Naive B cell (primary cell): ENCODE data around the gene LRRC19. TPM values are rescaled to one million over a fixed set of nuclear protein-coding genes. Genes with fewer than 3 reads are reported as not detected.
A peak's percentile ranks its signal among the peaks of the same experiment; 100 is the strongest.

ENCODE experiments used
- ATAC-seq, 2 donors: fragments of 150-1000 bp; cut with Tn5 transposase; 2 replicates each; pipeline ENCODE4 v1.10.0; 2021; ENCODE audit warnings: low read depth in 2 of 2, mild to moderate bottlenecking in 2 of 2, moderate library complexity in 2 of 2
- DNase-seq: peaks from one replicate; pipeline ENCODE4 v3.0.0; 2022
- H3K27ac Mint-ChIP-seq, 6 donors: one replicate each; pipeline ENCODE4 v1.8.0; 2020 to 2022; ENCODE audit warnings: mild to moderate bottlenecking in 6 of 6, mixed read lengths in 6 of 6, moderate library complexity in 5 of 6, inconsistent platforms in 2 of 6
- H3K27me3 Mint-ChIP-seq, 3 donors: one replicate each; pipeline ENCODE4 v1.8.0; 2021 to 2022; ENCODE audit warnings: mixed read lengths in 3 of 3, mild to moderate bottlenecking in 1 of 3
- H3K36me3 Mint-ChIP-seq, 2 donors: one replicate each; pipeline ENCODE4 v1.8.0; 2020 to 2022; ENCODE audit warnings: mixed read lengths in 2 of 2, inconsistent platforms in 1 of 2, mild to moderate bottlenecking in 1 of 2
- H3K4me1 Mint-ChIP-seq, 3 donors: one replicate each; pipeline ENCODE4 v1.8.0; 2020 to 2022; ENCODE audit warnings: mixed read lengths in 3 of 3, inconsistent platforms in 1 of 3, mild to moderate bottlenecking in 1 of 3, moderate library complexity in 1 of 3
- H3K4me3 Mint-ChIP-seq, 8 donors: one replicate each; pipeline ENCODE4 v1.8.0; 2020 to 2022; ENCODE audit warnings: mild to moderate bottlenecking in 8 of 8, mixed read lengths in 8 of 8, moderate library complexity in 8 of 8, inconsistent platforms in 2 of 8
- H3K9me3 Mint-ChIP-seq, 7 donors: one replicate each; pipeline ENCODE4 v1.8.0; 2020 to 2022; ENCODE audit warnings: mixed read lengths in 7 of 7, mild to moderate bottlenecking in 5 of 7, inconsistent platforms in 2 of 7, moderate library complexity in 1 of 7
- polyA plus RNA-seq, 6 donors: library from polyadenylated mRNA; unstranded; fragments of 300-500 nt; fragmentation: Illumina TruSeq; gene quantifications; one replicate each; pipeline ENCODE4 v1.2.3, GENCODE V29; 2021; ENCODE audit warnings: low read depth in 6 of 6

The LRRC19 gene
- polyA plus RNA-seq, 6 donors from 2014 or later = 0.27 to 0.44 (median 0.37) TPM; not detected in 3

- peaks cover 17 to 33% (median 20%) of the 10 kb centered on the region in 3 donors for H3K4me1 Mint-ChIP-seq
- ATAC-seq = no peak
- peak overlapping the region in 2 of 8 donors; percentile 34 to 62 for H3K4me3 Mint-ChIP-seq
- H3K36me3 Mint-ChIP-seq = no peaks in the 10 kb centered on the region
- no peak overlapping the region for H3K27ac Mint-ChIP-seq
- DNase-seq = no peak
- H3K27me3 Mint-ChIP-seq = peaks cover 0 to 5% (median 4%) of the 10 kb centered on the region in 3 donors
- H3K9me3 Mint-ChIP-seq = no peaks in the 10 kb centered on the region
Measured at GRCh38 chr9:26949637-26950069, 55.8 kb downstream of the LRRC19 start.

DNA sequence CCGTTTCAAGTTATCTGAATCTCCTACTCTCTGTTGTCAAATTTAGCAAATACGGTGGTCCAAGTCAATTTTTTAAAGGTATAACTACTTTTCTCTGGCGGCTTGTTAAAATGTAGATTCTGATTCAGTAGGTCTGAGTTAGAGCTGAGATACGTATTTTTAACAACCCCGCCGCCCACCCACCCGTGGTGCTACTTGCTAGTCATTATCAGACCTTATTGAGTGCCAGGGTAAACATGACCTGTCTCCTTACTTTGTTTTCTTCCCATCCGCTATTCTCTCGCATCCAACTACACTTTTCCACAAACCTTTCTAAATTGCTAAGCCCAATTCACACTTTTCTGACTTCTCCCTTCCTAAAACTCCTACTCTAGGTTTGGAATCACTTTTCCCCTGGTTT, 57.7 kb downstream of the LRRC19 start:
- peaks cover 0 to 5% (median 4%) of the 10 kb centered on the region in 3 donors for H3K27me3 Mint-ChIP-seq
- peak overlapping the region; percentile 79 to 99 (median 97) for H3K4me3 Mint-ChIP-seq
- H3K9me3 Mint-ChIP-seq = no peaks in the 10 kb centered on the region
- peaks cover 0 to 4% of the 10 kb centered on the region in 2 donors for H3K36me3 Mint-ChIP-seq
- peak overlapping the region; percentile 97 to 100 (median 100) for H3K27ac Mint-ChIP-seq
- peaks cover 23 to 44% (median 25%) of the 10 kb centered on the region in 3 donors for H3K4me1 Mint-ChIP-seq
- ATAC-seq = no peak
- no peak for DNase-seq

- DNase-seq (peak; percentile 89), ATAC-seq (peak; percentile 94 to 96)
- Mint-ChIP-seq H3K36me3 (peaks cover 0 to 4% of the 10 kb centered on the region in 2 donors), H3K4me1 (peaks cover 26 to 48% (median 29%) of the 10 kb centered on the region in 3 donors), H3K27me3 (peaks cover 0 to 5% (median 4%) of the 10 kb centered on the region in 3 donors), H3K9me3 (no peaks in the 10 kb centered on the region), H3K4me3 (peak within 1 kb of the TSS; percentile 79 to 99 (median 97)), H3K27ac (peak within 1 kb of the TSS; percentile 97 to 100 (median 100))
Measured at GRCh38 chr9:26946753-26947727, 58.4 kb downstream of the LRRC19 start, which contains the start of gene PLAA. Gene PLAA, minus strand, starts transcription at chr9:26947242. Its CDS starts 197 bp downstream, at chr9:26947045.

- Mint-ChIP-seq H3K36me3 (peaks cover 0 to 4% of the 10 kb centered on the region in 2 donors), H3K4me1 (peaks cover 34 to 56% (median 40%) of the 10 kb centered on the region in 3 donors), H3K27me3 (peaks cover 0 to 5% (median 4%) of the 10 kb centered on the region in 3 donors), H3K27ac (peak overlapping the region; percentile 12 to 100 (median 85)), H3K4me3 (peak overlapping the region; percentile 79 to 99 (median 96)), H3K9me3 (no peaks in the 10 kb centered on the region)
- ATAC-seq = no peak
- DNase-seq = no peak
Measured at GRCh38 chr9:26945591-26945990, 59.9 kb downstream of the LRRC19 start.

Other genes starting within 250 kb of the LRRC19 start
- 10 to 100 TPM; 12.8 to 23.6 (median 13.9) TPM for gene CAAP1, start 112.9 kb downstream of the LRRC19 start, polyA plus RNA-seq
- gene PLAA, start 58.4 kb downstream of the LRRC19 start, polyA plus RNA-seq = 10 to 100 TPM; 16.6 to 24.0 (median 22.9) TPM
- 10 to 100 TPM in 4 of 6 donors, 1 to 10 TPM in 2; 5.9 to 15.6 (median 12.8) TPM for gene IFT74, start 49.3 kb downstream of the LRRC19 start, polyA plus RNA-seq
- not detected for gene TEK, start 103.6 kb upstream of the LRRC19 start, polyA plus RNA-seq